GM19043 (cell line): ENCODE results near the gene PWP2.
"Not testable (repeated sequence)": the region's sequence is repeated elsewhere in the genome, so short reads cannot be mapped to it uniquely, and the experiment has no call there.

Experiments used
- ATAC-seq: cut with Tn5 transposase; IDR thresholded peaks from one replicate; pipeline ENCODE4 v1.9.1; 2021; ENCODE audit warnings: low read depth; ENCODE audit not compliant: unreplicated experiment

Gene PWP2

DNA sequence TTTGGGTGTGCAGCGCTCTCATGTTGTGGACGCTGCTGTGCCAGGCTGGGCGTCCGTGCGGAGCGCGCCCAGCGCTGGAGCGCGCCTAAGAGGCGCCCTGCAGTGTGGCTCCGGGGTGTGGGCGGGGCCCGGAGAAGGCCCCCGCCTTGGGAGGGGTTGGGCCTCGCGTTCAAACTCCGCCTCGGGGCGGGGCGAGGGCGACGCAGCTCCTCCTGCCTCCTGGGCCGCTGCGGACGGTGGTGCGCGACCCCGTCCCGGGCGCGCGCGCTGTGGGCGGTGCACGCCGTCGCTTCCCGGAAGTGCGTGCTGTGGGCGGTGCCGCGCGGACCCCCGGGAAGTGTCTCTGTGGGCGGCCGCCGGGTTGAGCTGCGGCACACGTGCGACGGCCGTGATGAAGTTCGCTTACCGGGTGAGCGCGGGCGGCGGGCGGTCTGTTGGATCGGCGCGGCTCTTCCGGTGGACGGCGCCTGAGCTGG lies at the start of gene PWP2:
Gene PWP2 (plus strand): TSS at position 374 of the 476 bp plus-strand sequence. CDS start 18 bp downstream, at position 392.
- ATAC-seq: not testable (repeated sequence)

DNA sequence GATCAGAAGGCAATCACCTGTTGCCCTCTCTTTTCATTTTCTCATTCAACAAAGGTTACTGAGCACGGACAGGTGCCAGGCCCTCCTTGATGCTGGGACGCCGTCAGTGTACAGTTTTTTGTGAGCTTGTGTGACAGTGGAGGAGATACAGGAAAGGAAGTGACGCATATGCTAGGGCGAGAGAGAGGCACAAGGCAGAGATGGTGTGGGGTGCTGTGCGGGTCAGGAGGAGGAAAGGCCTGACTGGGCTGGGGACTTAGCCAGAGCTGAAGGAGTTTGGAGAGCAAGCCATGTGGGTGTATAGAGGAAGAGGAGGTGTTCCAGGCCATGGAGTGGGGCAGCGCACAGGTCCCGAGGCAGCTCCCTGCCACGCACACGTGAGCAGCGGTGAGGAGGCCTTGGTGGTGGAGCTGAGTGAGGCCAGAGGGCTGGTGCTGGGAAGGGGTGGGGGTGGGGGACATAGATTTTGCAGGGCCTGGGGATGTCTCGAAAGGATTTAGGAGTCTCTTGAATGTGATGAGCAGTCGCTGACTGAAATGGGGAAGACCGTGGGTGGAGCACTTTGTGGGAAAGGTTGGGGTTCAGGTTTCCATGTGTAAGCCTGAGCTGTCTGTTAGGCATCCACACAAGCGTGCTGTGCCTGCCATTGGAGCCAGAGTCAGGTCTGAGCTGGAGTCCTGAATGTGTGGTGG lies 49.1 kb upstream of the PWP2 start:
- no peak for ATAC-seq

DNA sequence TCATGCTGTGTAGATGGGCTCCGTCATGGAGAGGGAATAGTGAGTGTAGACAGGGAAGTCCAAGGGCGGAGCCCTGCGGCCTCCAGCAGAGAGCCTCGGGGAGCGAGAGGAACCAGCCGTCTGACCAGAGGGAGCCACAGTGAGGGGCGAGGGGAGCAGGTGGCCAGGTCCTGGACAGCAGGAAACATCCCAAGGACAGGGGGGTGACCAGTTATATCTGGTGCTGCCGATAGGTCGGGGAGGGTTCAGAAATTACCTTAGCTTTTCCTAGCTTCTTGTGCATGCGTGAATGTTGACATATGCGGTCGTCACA lies 48.6 kb upstream of the PWP2 start:
- ATAC-seq: no peak

DNA sequence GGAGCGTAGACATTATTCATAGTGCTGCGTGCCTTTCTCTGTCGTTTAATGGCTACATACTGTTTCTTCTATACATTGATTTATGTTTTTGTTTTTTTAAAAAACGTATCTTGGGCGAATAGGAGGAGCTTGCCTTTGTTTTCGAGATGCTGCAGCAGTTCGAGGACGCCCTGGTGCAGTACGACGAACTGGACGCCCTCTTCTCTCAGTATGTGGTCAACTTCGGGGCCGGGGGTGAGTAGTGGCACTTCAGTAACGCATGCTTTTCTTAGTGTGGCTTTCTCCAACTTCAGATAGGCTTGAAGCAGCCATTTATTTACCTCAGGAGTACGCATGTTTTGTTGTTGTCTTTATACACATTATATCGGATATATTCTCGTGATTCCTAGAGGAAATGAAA lies 48.2 kb upstream of the PWP2 start:
- ATAC-seq: no peak

DNA sequence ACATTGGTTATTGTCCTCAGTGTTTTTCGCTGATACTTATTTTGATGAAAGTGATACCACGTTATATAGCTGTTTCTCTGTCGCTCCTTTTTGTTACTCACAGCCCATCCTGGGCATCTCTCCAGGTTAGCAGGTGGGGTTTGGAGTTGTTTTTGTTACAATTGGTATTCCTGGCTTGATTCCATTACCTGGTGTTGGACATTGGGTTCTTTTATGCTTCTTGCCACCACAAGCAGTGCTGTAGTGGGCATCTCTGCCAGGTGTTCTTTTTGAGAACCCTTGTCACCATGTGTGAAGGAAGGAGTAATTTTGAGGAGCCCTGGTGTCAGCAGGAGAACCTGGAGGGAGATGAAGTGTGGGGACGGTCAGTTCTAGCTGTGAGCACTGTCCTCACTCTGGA lies 47.5 kb upstream of the PWP2 start:
- ATAC-seq: no peak

DNA sequence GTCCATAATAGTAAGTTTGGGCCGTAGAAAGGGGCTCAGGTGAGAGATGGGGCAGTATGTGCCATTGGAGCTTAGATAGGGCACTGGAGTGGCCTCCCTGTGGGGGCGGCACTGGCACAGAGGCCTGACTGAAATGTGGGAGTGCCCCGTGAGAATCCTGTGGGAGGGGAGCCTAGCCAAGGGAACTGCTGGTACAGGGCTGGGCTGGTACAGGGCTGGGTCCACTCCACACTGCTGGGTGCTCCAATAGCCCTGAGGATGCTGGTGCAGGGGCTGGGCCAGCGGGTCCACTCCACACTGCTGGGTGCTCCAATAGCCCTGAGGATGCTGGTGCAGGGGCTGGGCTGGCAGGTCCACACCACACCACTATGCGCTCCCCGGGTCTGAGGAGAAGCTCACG lies 44.8 kb upstream of the PWP2 start:
- no peak for ATAC-seq

DNA sequence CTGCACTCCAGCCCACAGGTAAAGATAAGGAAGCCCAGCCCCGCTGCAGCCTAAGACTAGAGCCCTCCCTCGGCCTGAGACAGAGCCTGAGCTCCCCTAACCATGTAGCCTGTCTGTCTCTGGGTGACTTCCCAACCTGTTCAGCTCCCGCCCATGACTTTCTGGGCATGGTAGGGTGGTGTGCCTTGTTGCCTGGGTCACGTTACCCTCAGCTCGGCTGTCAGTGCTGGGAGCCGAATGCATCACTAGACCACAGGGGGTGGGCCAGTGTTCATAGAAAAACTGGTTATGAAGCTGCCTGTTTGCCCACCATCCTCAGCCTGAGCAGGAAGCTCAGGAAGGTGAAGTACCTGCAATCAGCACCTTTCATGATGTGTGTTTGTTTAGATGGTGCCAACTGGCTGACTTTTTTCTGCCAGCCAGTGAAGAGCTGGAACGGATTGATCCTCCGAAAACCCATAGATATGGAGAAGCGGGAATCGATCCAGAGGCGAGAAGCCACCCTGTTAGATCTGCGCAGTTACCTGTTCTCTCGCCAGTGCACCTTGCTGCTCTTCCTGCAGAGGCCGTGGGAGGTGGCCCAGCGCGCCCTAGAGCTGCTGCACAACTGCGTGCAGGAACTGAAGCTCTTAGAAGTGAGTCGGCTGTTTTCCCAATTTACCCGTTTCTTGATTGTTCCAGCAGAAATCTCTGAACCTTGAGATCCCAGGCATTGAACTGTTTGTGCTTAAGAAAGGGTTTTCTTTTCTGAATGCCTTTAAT lies 43.9 kb upstream of the PWP2 start:
- no peak for ATAC-seq

DNA sequence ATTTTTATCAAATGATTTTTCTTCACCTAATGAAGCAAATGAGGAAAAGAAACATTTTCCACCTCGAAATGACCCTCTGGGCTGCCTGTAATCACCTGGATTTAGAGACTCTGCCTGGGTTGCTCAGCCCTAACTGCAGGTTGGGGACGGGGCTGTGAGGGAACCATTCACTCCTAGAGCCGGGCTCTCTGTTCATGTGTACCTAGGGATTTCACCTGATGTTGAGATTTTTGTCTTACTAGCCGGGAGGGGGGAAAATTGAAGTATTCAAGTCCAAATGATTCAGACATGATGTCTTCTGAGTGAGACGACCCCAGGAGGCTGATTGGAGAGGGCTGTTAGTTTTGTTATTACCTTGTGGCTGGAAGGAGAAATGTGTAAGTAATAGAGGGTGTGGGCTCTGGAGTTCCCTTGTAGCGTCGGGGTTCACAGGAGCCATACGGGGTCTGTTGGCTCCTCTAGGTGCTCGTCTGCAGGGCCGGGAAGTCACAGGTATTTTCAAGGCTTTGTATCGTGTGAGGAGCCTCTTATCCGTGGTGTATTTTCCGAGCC lies 42.3 kb upstream of the PWP2 start:
- ATAC-seq: no peak

DNA sequence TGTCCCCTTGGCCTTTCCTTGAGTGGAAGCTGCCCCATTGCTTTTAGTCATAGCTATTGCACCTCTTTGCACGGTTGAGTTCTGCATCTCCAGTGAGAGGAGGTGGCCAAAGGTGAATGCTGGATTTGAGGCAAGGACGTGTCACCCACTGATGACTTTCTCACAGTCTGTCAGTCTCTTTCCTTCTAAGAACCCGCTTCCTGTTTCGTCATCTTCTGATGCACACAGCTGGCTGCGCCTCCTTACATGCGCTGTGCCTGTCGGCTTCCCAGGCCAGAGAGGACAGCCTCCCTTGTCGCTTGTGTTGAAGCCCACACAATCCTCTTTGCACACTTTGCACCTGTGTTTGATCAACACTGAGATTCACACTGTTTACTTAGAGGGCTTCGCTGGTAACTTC lies 41.8 kb upstream of the PWP2 start:
- ATAC-seq: no peak

DNA sequence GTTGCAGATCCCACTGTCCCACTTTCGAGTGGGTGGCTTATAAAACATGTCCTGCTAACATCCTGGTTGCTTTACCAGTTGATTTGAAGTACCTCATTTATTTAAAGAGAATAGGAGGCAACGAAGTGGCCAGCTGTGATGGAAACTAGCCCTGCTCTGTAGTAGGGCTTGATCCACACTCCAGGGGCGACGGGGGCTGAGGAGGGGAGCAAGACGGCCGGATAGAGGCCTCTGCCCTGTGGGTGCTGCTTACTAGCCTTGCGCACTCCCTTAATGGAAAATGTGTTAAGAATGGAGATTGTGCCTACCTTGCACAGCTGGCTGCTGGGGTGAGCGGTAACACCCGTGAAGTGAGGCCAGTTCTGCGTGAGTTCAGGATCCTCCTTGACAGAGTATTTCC lies 41.1 kb upstream of the PWP2 start:
- ATAC-seq: no peak

DNA sequence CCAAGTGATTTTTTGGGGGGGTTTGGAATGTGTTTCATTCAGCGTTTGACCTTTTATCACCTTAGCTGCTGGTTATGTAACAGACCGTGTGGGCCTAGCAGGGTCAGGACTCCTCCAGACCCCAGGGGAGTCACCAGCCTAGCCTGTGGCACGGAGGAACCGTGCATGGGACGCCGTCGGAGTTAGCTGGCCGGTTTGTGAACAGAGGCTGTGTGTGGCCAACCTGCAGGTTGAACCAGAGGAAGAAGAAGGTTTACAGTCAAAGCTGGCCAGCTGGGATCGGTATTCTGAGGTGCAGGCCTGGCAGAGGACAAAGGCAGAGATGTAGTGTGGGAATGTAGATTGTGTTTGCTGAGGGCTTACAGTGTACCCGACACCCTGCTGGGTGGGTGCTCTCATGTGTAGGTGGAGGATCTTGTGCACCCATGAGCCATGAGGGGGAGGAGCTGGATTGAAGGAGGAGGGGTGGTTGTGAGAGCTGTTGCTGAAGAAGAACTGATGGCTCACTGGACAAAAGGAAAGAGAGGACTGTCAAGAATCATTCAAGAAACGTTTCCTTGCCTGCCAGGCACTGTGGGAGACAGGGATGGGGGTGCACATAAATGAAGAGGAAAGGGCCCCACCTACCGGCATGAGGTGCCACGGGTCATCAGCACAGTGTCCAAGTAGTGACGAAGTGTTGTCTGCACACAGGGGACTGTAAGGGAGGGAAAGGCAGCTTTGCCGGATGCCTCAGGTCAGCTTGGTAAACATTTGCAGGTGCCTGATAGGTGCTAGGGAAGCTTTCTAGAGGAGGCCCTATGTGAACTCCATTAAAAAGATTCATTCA lies 40.0 kb upstream of the PWP2 start:
- no peak for ATAC-seq

DNA sequence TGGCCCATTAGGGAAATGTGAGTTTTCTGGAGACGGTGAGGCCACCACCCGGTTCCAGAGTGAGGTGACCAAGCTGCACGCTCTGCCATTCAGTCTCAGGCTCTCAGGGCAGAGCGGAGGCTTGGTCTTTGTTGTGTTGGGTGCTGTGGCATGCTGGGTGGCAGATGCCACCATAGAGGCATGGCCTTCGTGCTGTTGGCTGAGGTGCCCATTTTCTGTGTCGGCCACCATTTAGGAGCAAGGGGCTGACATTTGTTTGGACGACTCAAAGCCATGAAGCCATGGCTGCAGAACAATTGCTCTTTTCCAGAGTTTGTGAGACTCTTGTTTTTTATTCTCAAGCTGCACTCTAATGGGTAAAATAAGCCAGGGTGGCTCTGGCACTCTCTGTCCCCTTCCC lies 36.8 kb upstream of the PWP2 start:
- ATAC-seq: no peak

DNA sequence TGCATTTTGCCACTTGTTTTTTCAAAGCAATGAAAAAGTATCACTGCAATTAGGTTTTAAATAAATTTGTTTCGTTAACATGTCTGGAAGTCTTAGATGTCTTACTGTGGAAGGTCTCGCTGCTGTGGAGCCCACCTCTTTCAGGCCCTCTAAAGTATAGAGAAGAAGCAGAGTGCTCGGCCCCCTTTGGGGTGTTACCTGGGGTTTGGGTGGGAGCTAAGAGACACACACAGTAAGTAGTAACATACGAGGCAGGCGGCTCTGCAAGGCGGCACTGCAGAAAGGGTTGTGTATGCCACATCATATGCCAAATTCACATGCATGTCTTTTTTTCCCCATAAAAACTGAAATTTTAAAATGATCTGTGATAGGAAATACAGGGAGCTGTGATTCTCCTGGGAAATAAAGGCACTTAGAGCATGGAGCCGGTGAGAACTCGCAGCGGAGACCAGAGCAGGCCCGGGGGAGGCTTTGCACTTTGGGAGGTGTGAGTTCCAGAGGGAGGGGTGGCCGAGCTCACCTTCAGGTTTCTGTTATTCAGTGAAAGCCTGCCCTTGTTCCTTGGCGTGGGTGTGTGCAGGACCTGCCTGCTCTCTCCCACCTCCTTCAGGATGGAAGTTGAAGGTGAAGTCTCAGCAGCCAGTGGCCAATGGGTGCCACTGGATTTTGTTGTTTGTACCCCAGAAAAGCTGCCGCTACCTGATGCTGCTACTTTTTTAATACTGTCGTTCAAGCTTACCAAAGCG lies 35.7 kb upstream of the PWP2 start:
- ATAC-seq: no peak

DNA sequence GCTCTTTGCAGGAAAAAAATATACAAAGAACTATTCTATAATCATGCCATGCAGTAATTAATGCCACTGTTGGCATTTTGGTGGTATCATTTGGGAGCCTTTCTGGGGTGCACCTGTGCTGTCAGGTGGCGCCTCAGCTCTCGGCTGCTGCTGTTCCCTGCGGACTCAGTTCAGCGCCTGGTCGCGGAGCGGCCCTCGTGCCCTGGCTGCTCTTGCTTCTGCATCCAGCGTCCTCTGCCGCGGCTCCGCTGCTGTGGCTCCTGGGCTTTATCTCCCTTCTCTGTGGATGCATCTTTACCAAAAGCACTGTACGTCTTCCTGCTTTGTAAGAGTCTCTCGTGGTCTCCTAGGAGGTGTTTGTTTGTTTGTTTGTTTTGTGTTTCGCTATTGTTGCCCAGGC lies 35.1 kb upstream of the PWP2 start:
- ATAC-seq: no peak

DNA sequence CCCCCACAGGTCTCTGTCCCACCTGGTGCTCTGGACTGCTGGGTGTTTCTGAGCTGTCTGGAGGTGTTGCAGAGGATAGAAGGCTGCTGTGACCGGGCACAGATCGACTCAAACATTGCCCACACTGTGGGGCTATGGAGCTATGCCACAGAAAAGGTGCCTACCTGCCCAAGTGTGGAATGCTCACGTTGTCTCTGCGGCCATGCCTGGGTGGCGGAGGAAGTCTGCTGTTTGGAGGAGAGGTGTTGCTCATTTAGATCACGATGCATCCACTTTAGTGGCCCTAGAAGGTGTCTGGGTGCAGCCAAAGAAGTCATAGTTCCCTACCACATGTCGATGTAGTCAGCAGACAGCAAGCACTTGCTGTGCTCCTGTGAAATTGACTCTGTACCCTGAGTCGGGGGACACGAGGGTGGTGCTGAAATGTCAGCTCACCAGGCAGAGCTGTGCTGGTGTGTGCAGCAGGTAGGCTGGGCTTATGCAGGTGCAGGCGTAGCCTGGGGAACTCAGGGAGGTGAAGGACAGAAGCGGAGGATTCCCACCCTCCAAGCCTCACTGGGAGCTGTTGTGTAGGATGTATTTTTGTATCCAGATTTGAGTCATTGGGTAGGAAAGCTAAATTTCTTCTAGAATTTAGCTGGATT lies 32.8 kb upstream of the PWP2 start:
- no peak for ATAC-seq

DNA sequence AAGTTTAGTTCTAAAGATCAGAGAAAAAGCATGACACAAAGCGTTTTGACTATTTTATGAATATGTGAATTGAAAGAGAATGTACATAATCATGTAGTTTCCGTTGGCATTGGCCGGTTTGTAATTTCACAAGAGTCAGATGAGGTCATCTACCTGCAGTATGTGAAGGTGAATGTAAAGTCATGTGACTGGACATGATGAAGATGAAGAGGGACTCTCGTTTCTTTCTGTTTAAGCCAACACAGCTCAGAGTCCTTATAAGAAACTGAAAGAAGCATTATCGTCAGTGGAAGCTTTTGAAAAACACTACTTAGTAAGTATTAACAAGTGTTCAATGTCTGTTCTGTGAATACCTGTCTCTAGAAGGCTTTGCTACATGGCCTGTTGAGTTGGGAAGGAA lies 30.9 kb upstream of the PWP2 start:
- ATAC-seq: no peak

DNA sequence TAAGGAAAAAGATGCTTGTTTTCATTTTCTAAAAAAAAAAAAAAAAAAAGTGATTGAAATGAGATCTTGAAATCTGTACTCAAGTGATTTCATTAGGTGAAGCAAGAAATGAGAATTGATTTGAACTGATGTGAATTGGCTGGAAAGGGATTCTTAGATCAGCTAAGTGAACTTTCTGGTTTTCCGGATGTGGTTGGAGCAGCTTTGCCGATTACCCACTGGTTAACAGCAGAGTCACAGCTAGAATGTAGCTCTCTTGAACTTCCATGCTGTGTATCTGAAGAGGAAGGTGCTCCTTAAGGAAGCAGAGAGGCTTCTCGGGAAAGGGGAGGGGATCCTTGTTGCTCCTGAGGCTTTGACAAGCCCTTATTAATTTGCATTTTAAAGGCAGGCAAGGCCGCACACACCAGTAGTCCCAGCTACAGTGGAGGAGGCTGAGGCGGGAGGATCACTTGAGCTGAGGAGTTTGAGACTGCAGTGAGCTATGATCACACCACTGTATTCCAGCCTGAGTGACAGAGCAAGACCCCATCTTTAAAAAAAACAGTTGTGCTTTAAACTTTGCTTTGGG lies 28.7 kb upstream of the PWP2 start:
- no peak for ATAC-seq

DNA sequence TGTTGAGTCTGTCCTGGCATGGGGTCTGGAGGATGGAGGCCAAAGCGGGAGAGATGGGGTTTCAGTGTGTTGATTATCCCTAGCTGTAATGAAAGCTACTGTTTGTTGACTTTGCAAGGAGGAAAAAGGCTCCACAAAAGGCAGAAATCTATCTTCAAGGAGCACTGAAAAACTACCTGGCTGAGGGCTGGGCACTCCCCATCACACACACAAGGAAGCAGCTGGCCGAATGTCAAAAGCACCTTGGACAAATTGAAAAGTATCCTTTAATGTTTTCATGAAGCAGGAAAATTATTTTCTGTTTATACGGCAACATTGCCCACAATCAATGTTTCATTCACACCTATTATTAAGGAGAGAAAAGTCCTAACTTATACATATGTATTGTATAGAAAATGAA lies 27.8 kb upstream of the PWP2 start:
- no peak for ATAC-seq

DNA sequence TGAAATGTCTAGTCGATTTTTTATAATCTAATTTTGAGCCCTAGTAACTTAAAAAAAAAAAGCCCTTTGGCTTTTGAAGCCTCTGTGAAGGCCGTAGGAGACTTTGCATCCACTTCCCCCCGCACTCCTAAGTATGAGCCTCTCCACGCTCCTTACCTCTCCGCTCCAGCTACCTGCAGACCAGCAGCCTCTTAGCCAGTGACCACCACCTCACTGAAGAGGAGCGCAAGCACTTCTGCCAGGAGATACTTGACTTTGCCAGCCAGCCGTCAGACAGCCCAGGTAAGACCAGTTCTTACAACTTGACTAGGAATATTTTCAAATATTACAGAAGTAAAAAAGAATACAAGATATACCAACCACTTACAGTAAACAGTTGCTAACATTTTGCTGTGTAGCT lies 27.4 kb upstream of the PWP2 start:
- ATAC-seq: no peak
